GM23338 (cell line): ENCODE results near the gene CDK17. TPM values are rescaled to one million over a fixed set of nuclear protein-coding genes. Genes with fewer than 3 reads are reported as not detected.

Experiments
- ATAC-seq: fragments of 200-7000 bp; cut with Tn5 transposase; 3 replicates; pipeline ENCODE4 v1.9.1; 2020
- DNase-seq: peaks from one replicate; pipeline ENCODE4 v3.0.0-alpha.2; 2015; ENCODE audit warnings: low spot score
- H2AFZ ChIP-seq: fragments of 200-600 bp; sonication (generic); 2 replicates; pipeline ENCODE4 v1.8.0; 2016; ENCODE audit warnings: antibody characterized with exemption, mild to moderate bottlenecking, moderate library complexity
- H3F3A ChIP-seq: fragments of 200-600 bp; sonication (generic); replicated peaks from 2 replicates; pipeline ENCODE4 v1.8.0; 2017; ENCODE audit warnings: antibody characterized with exemption, mixed run types, low read depth
- H3K27ac ChIP-seq: fragments of 200-600 bp; sonication (generic); 2 replicates; pipeline ENCODE4 v1.6.1; 2016; ENCODE audit warnings: low read depth
- H3K27me3 ChIP-seq: fragments of 200-600 bp; sonication (generic); 2 replicates; pipeline ENCODE4 v1.8.0; 2016; ENCODE audit warnings: mild to moderate bottlenecking, mixed run types, moderate library complexity; ENCODE audit not compliant: insufficient read depth
- H3K36me3 ChIP-seq: fragments of 200-600 bp; sonication (generic); 2 replicates; pipeline ENCODE4 v1.8.0; 2016; ENCODE audit warnings: mild to moderate bottlenecking; ENCODE audit not compliant: insufficient read depth
- H3K4me1 ChIP-seq: fragments of 200-600 bp; sonication (generic); 2 replicates; pipeline ENCODE4 v1.8.0; 2016; ENCODE audit warnings: mild to moderate bottlenecking, moderate library complexity; ENCODE audit not compliant: insufficient read depth
- H3K4me2 ChIP-seq: fragments of 200-600 bp; sonication (generic); 2 replicates; pipeline ENCODE4 v1.7.1; 2017; ENCODE audit warnings: mixed run types
- H3K4me3 ChIP-seq: fragments of 200-600 bp; sonication (generic); 2 replicates; pipeline ENCODE4 v1.6.1; 2016; ENCODE audit warnings: mixed run types
- H3K79me2 ChIP-seq: fragments of 200-600 bp; sonication (generic); replicated peaks from 2 replicates; pipeline ENCODE4 v1.8.0; 2017; ENCODE audit warnings: mild to moderate bottlenecking; ENCODE audit not compliant: insufficient read depth
- H3K9me2 ChIP-seq: fragments of 200-600 bp; sonication (generic); 2 replicates; pipeline ENCODE4 v1.8.0; 2017; ENCODE audit not compliant: insufficient read depth
- H4K20me1 ChIP-seq: fragments of 200-600 bp; sonication (generic); replicated peaks from 2 replicates; pipeline ENCODE4 v1.8.0; 2017; ENCODE audit warnings: mild to moderate bottlenecking; ENCODE audit not compliant: insufficient read depth
- H3K27ac Mint-ChIP-seq: 2 replicates; pipeline ENCODE4 v1.8.0; 2020; ENCODE audit warnings: inconsistent platforms, mild to moderate bottlenecking, moderate library complexity, mixed read lengths
- H3K27me3 Mint-ChIP-seq: 3 replicates; pipeline ENCODE4 v1.8.0; 2022; ENCODE audit warnings: low read depth, mild to moderate bottlenecking, moderate library complexity, mixed read lengths, inconsistent platforms; ENCODE audit not compliant: insufficient read depth, poor library complexity
- H3K36me3 Mint-ChIP-seq: 3 replicates; pipeline ENCODE4 v1.8.0; 2021; ENCODE audit warnings: low read depth, mild to moderate bottlenecking, inconsistent platforms, moderate library complexity, mixed read lengths
- H3K4me1 Mint-ChIP-seq: 3 replicates; pipeline ENCODE4 v1.8.0; 2020; ENCODE audit warnings: mild to moderate bottlenecking, inconsistent platforms, mixed read lengths
- H3K4me3 Mint-ChIP-seq: 3 replicates; pipeline ENCODE4 v1.8.0; 2021; ENCODE audit warnings: moderate library complexity, mild to moderate bottlenecking, inconsistent platforms, mixed read lengths
- H3K9me3 Mint-ChIP-seq: 3 replicates; pipeline ENCODE4 v1.8.0; 2020; ENCODE audit warnings: moderate library complexity, mild to moderate bottlenecking, inconsistent platforms, mixed read lengths
- JUNB ChIP-seq: IDR thresholded peaks from one replicate; pipeline ENCODE4 v1.6.1; 2016; ENCODE audit warnings: antibody characterized with exemption; ENCODE audit not compliant: unreplicated experiment
- NANOG ChIP-seq: IDR thresholded peaks from 2 replicates; pipeline ENCODE4 v1.6.1; 2016; ENCODE audit warnings: antibody characterized with exemption, borderline replicate concordance
- POLR2AphosphoS5 ChIP-seq: IDR thresholded peaks from 2 replicates; pipeline ENCODE4 v1.6.1; 2016; ENCODE audit warnings: antibody characterized with exemption, low read depth
- ZNF114 ChIP-seq: fragments of 250-450 bp; sonication (Bioruptor Pico); IDR thresholded peaks from 2 replicates; pipeline ENCODE4 v1.5.0; 2020; ENCODE audit warnings: mild to moderate bottlenecking, moderate library complexity
- polyA plus RNA-seq: library from polyadenylated mRNA; unstranded; fragments of >200 nt; fragmentation: Nextera tagmentation; extraction: Ambion mirVana; gene quantifications from 2 replicates; pipeline ENCODE4 v1.2.1, GENCODE V29; 2016
- total RNA-seq: library from RNA; depleted of rRNA; stranded (reverse); fragments of >200 nt; shearing (Covaris generic); gene quantifications from 2 replicates; pipeline ENCODE4 v1.2.3, GENCODE V29; 2014
- TF ChIP-seq, protein P1 (sequence below): IDR thresholded peaks from one replicate; pipeline ENCODE4 v1.6.1; 2018; ENCODE audit warnings: antibody characterized with exemption; ENCODE audit not compliant: unreplicated experiment
- TF ChIP-seq, protein P2 (sequence below), 2 experiments: fragments of 200-600 bp in 1 of 2; sonication (generic) in 1 of 2; conservative IDR thresholded peaks; 2 replicates each; pipeline versions ENCODE4 v1.5.1 to v1.6.1; 2016 to 2017; ENCODE audit warnings: antibody characterized with exemption in 2 of 2, low read depth in 2 of 2, mild to moderate bottlenecking in 2 of 2, moderate library complexity in 1 of 2
- TF ChIP-seq, protein P3 (sequence below): fragments of 250-450 bp; sonication (Bioruptor Pico); IDR thresholded peaks from 2 replicates; pipeline ENCODE4 v1.5.0; 2020; ENCODE audit warnings: mild to moderate bottlenecking, moderate library complexity

CDK17 gene
- total and polyA plus RNA-seq, 2 experiments from 2014 or later: 7.6 to 34.2 TPM

DNA sequence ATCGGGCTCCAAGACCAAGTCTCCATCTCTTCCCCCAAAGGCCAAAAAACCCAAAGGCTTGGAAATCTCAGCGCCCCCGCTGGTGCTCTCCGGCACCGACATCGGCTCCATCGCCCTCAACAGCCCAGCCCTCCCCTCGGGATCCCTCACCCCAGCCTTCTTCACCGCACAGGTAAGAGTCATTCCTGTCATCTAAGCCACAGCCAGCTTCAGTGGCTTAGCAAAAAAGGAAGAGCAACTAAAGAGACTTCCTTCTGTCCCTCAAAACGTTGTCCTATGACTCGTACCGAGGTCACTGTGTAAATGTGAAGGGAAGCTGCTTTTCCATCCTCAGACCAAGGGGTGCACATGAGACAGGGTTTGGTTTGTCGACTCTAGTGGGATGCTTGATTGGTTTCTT, 152.7 kb downstream of the CDK17 start:
- ATAC-seq (peak; percentile 44; the same call in 2 of the 3 replicates), DNase-seq (no peak)
- Mint-ChIP-seq H3K4me1 (no peaks in the 10 kb centered on the region), H3K36me3 (peaks cover 16% of the 10 kb centered on the region), H3K9me3 (no peaks in the 10 kb centered on the region), H3K27me3 (peaks cover 3% of the 10 kb centered on the region), H3K27ac (no peak overlapping the region), H3K4me3 (no peak overlapping the region)
- Histone ChIP-seq H3F3A (no peaks in the 10 kb centered on the region), H3K36me3 (no peaks in the 10 kb centered on the region), H3K4me2 (no peak overlapping the region), H3K79me2 (no peaks in the 10 kb centered on the region), H3K27me3 (no peaks in the 10 kb centered on the region), H3K4me3 (no peak overlapping the region), H3K9me2 (no peaks in the 10 kb centered on the region), H2AFZ (no peak overlapping the region), H3K4me1 (no peaks in the 10 kb centered on the region), H4K20me1 (no peaks in the 10 kb centered on the region; the same call in 1 of the 2 replicates), H3K27ac (no peak overlapping the region)
- TF ChIP-seq, protein P1, sequence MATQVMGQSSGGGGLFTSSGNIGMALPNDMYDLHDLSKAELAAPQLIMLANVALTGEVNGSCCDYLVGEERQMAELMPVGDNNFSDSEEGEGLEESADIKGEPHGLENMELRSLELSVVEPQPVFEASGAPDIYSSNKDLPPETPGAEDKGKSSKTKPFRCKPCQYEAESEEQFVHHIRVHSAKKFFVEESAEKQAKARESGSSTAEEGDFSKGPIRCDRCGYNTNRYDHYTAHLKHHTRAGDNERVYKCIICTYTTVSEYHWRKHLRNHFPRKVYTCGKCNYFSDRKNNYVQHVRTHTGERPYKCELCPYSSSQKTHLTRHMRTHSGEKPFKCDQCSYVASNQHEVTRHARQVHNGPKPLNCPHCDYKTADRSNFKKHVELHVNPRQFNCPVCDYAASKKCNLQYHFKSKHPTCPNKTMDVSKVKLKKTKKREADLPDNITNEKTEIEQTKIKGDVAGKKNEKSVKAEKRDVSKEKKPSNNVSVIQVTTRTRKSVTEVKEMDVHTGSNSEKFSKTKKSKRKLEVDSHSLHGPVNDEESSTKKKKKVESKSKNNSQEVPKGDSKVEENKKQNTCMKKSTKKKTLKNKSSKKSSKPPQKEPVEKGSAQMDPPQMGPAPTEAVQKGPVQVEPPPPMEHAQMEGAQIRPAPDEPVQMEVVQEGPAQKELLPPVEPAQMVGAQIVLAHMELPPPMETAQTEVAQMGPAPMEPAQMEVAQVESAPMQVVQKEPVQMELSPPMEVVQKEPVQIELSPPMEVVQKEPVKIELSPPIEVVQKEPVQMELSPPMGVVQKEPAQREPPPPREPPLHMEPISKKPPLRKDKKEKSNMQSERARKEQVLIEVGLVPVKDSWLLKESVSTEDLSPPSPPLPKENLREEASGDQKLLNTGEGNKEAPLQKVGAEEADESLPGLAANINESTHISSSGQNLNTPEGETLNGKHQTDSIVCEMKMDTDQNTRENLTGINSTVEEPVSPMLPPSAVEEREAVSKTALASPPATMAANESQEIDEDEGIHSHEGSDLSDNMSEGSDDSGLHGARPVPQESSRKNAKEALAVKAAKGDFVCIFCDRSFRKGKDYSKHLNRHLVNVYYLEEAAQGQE: no peak
- TF ChIP-seq ZNF114 (CRISPR knock-in tag): no peak
- TF ChIP-seq JUNB: no peak
- no peak for TF ChIP-seq POLR2AphosphoS5
- TF ChIP-seq, protein P2, sequence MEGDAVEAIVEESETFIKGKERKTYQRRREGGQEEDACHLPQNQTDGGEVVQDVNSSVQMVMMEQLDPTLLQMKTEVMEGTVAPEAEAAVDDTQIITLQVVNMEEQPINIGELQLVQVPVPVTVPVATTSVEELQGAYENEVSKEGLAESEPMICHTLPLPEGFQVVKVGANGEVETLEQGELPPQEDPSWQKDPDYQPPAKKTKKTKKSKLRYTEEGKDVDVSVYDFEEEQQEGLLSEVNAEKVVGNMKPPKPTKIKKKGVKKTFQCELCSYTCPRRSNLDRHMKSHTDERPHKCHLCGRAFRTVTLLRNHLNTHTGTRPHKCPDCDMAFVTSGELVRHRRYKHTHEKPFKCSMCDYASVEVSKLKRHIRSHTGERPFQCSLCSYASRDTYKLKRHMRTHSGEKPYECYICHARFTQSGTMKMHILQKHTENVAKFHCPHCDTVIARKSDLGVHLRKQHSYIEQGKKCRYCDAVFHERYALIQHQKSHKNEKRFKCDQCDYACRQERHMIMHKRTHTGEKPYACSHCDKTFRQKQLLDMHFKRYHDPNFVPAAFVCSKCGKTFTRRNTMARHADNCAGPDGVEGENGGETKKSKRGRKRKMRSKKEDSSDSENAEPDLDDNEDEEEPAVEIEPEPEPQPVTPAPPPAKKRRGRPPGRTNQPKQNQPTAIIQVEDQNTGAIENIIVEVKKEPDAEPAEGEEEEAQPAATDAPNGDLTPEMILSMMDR (conservative IDR thresholded peaks at IDR 0.05; ENCODE audit: low read depth in 2 of 2): peak; percentile 16 to 18; a peak in 1 of 4 replicates
- TF ChIP-seq NANOG: no peak

DNA sequence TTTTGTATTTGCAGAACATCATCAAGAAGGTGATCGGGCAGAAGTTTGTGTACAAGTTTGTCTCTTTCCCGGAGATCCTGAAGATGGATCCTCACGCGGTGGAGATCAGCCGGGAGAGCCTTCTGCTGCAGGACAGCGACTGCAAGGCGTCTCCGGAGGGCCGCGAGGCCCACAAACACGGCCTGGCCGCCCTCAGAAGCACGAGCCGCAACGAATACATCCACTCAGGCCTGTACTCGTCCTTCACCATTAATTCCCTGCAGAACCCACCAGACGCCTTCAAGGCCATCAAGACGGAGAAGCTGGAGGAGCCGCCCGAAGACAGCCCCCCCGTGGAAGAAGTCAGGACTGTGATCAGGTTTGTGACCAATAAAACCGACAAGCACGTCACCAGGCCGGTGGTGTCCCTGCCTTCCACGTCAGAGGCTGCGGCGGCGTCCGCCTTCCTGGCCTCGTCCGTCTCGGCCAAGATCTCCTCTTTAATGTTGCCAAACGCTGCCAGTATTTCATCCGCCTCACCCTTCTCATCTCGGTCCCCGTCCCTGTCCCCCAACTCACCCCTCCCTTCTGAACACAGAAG, 153.2 kb downstream of the CDK17 start:
- H3K79me2 ChIP-seq: no peaks in the 10 kb centered on the region

More for the DNA sequence above, 153.2 kb downstream of the CDK17 start:
- H3K4me2 ChIP-seq: no peak overlapping the region
- no peaks in the 10 kb centered on the region for H3F3A ChIP-seq
- no peaks in the 10 kb centered on the region; the same call in 1 of the 2 replicates for H4K20me1 ChIP-seq
- no peak for ATAC-seq
- H3K27me3 Mint-ChIP-seq: peaks cover 3% of the 10 kb centered on the region
- H3K4me3 Mint-ChIP-seq: no peak overlapping the region
- no peak overlapping the region for H2AFZ ChIP-seq
- no peaks in the 10 kb centered on the region for H3K4me1 Mint-ChIP-seq
- H3K4me3 ChIP-seq: no peak overlapping the region
- DNase-seq: no peak
- H3K36me3 Mint-ChIP-seq: peaks cover 16% of the 10 kb centered on the region
- no peaks in the 10 kb centered on the region for H3K36me3 ChIP-seq
- no peak overlapping the region for H3K27ac ChIP-seq
- H3K9me2 ChIP-seq: no peaks in the 10 kb centered on the region
- no peaks in the 10 kb centered on the region for H3K4me1 ChIP-seq
- no peaks in the 10 kb centered on the region for H3K27me3 ChIP-seq
- H3K9me3 Mint-ChIP-seq: no peaks in the 10 kb centered on the region
- H3K27ac Mint-ChIP-seq: no peak overlapping the region
- TF ChIP-seq, protein P2 (conservative IDR thresholded peaks at IDR 0.05; ENCODE audit: low read depth in 2 of 2): no peak
- TF ChIP-seq, protein P3, sequence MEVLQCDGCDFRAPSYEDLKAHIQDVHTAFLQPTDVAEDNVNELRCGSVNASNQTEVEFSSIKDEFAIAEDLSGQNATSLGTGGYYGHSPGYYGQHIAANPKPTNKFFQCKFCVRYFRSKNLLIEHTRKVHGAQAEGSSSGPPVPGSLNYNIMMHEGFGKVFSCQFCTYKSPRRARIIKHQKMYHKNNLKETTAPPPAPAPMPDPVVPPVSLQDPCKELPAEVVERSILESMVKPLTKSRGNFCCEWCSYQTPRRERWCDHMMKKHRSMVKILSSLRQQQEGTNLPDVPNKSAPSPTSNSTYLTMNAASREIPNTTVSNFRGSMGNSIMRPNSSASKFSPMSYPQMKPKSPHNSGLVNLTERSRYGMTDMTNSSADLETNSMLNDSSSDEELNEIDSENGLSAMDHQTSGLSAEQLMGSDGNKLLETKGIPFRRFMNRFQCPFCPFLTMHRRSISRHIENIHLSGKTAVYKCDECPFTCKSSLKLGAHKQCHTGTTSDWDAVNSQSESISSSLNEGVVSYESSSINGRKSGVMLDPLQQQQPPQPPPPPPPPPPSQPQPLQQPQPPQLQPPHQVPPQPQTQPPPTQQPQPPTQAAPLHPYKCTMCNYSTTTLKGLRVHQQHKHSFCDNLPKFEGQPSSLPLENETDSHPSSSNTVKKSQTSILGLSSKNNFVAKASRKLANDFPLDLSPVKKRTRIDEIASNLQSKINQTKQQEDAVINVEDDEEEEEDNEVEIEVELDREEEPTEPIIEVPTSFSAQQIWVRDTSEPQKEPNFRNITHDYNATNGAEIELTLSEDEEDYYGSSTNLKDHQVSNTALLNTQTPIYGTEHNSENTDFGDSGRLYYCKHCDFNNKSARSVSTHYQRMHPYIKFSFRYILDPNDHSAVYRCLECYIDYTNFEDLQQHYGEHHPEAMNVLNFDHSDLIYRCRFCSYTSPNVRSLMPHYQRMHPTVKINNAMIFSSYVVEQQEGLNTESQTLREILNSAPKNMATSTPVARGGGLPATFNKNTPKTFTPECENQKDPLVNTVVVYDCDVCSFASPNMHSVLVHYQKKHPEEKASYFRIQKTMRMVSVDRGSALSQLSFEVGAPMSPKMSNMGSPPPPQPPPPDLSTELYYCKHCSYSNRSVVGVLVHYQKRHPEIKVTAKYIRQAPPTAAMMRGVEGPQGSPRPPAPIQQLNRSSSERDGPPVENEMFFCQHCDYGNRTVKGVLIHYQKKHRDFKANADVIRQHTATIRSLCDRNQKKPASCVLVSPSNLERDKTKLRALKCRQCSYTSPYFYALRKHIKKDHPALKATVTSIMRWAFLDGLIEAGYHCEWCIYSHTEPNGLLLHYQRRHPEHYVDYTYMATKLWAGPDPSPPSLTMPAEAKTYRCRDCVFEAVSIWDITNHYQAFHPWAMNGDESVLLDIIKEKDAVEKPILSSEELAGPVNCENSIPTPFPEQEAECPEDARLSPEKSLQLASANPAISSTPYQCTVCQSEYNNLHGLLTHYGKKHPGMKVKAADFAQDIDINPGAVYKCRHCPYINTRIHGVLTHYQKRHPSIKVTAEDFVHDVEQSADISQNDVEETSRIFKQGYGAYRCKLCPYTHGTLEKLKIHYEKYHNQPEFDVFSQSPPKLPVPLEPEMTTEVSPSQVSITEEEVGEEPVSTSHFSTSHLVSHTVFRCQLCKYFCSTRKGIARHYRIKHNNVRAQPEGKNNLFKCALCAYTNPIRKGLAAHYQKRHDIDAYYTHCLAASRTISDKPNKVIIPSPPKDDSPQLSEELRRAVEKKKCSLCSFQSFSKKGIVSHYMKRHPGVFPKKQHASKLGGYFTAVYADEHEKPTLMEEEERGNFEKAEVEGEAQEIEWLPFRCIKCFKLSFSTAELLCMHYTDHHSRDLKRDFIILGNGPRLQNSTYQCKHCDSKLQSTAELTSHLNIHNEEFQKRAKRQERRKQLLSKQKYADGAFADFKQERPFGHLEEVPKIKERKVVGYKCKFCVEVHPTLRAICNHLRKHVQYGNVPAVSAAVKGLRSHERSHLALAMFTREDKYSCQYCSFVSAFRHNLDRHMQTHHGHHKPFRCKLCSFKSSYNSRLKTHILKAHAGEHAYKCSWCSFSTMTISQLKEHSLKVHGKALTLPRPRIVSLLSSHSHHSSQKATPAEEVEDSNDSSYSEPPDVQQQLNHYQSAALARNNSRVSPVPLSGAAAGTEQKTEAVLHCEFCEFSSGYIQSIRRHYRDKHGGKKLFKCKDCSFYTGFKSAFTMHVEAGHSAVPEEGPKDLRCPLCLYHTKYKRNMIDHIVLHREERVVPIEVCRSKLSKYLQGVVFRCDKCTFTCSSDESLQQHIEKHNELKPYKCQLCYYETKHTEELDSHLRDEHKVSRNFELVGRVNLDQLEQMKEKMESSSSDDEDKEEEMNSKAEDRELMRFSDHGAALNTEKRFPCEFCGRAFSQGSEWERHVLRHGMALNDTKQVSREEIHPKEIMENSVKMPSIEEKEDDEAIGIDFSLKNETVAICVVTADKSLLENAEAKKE: no peak
